C4-2B (cell line): Measurements from ENCODE around the gene ADAT1.
"Not testable (repeated sequence)": the region's sequence is repeated elsewhere in the genome, so short reads cannot be mapped to it uniquely, and the experiment has no call there.

Experiments
- H3K27ac ChIP-seq: fragments of 450-650 bp; 2 replicates; pipeline ENCODE4 v1.5.1; 2017
- CTCF ChIP-seq: fragments of 450-650 bp; conservative IDR thresholded peaks from 2 replicates; pipeline ENCODE4 v1.5.1; 2017; ENCODE audit warnings: mild to moderate bottlenecking
- ZFX ChIP-seq: fragments of 450-650 bp; IDR thresholded peaks from 2 replicates; pipeline ENCODE4 v1.6.1; 2017

Gene ADAT1

GRCh38 chr16:75603241-75603640 is 19.8 kb downstream of the ADAT1 start:
- TF ChIP-seq CTCF (no peak), ZFX (no peak)
- no peak overlapping the region for H3K27ac ChIP-seq

- H3K27ac ChIP-seq = peak overlapping the region; percentile 83
- TF ChIP-seq ZFX = no peak
- no peak for TF ChIP-seq CTCF
Observed at GRCh38 chr16:75599452-75600277, 23.4 kb downstream of the ADAT1 start.

- H3K27ac ChIP-seq = no peak overlapping the region
- TF ChIP-seq ZFX = no peak
- no peak for TF ChIP-seq CTCF
Observed at GRCh38 chr16:75593825-75594820, 29.0 kb downstream of the ADAT1 start.

GRCh38 chr16:75593308-75593707 is 29.8 kb downstream of the ADAT1 start:
- TF ChIP-seq ZFX = no peak
- no peak for TF ChIP-seq CTCF
- H3K27ac ChIP-seq = no peak overlapping the region

- H3K27ac ChIP-seq = not testable (repeated sequence)
Observed at GRCh38 chr16:75591927-75592326, 31.2 kb downstream of the ADAT1 start.

- no peak overlapping the region for H3K27ac ChIP-seq
- no peak for TF ChIP-seq CTCF
- no peak for TF ChIP-seq ZFX
Observed at GRCh38 chr16:75590920-75591843, 31.9 kb downstream of the ADAT1 start.

- TF ChIP-seq ZFX (no peak), CTCF (no peak)
- no peak overlapping the region for H3K27ac ChIP-seq
Observed at GRCh38 chr16:75589306-75589705, 33.8 kb downstream of the ADAT1 start.
